CD14-positive monocyte (primary cell): ENCODE measurements around the gene CGB2. TPM values are rescaled to one million over a fixed set of nuclear protein-coding genes. Genes with fewer than 3 reads are reported as not detected.

Experiments
- DNase-seq, 3 donors: peaks; one replicate each; pipeline ENCODE4 v3.0.0-alpha.2; 2011 to 2022
- H2AFZ ChIP-seq: 2 replicates; pipeline ENCODE4 v1.6.0; 2012; ENCODE audit warnings: mild to moderate bottlenecking, low read depth, low read length, inconsistent platforms; ENCODE audit not compliant: insufficient read depth, poor library complexity, severe bottlenecking
- H3K27ac ChIP-seq, 2 donors: 1 replicate in 1 of 2; 2 replicates in 1 of 2; pipeline ENCODE4 v1.5.1; 2012 to 2013; ENCODE audit warnings: low read length in 2 of 2, control low read depth in 1 of 2, inconsistent platforms in 1 of 2, low read depth in 1 of 2, mild to moderate bottlenecking in 1 of 2
- H3K27me3 ChIP-seq, 2 donors: one replicate each; pipeline versions ENCODE4 v1.6.0 to v1.6.1; 2011 to 2013; ENCODE audit warnings: low read length in 2 of 2; ENCODE audit not compliant: control insufficient read depth in 2 of 2, insufficient read depth in 2 of 2
- H3K36me3 ChIP-seq, 2 donors: replicated peaks in 1 of 2; 1 replicate in 1 of 2; 2 replicates in 1 of 2; pipeline versions ENCODE4 v1.5.1 to v1.6.1; 2012 to 2013; ENCODE audit warnings: low read length in 2 of 2, control low read depth in 1 of 2, inconsistent platforms in 1 of 2, mild to moderate bottlenecking in 1 of 2; ENCODE audit not compliant: insufficient read depth in 2 of 2, control insufficient read depth in 1 of 2
- H3K4me1 ChIP-seq, 2 donors: 1 replicate in 1 of 2; 2 replicates in 1 of 2; pipeline versions ENCODE4 v1.5.1 to v1.6.1; 2012 to 2013; ENCODE audit warnings: low read length in 2 of 2, control low read depth in 1 of 2, inconsistent platforms in 1 of 2, mild to moderate bottlenecking in 1 of 2, moderate library complexity in 1 of 2; ENCODE audit not compliant: insufficient read depth in 2 of 2, control insufficient read depth in 1 of 2
- H3K4me2 ChIP-seq: replicated peaks from 2 replicates; pipeline ENCODE3; 2012; ENCODE audit warnings: low read length, moderate library complexity, mild to moderate bottlenecking; ENCODE audit not compliant: poor library complexity, severe bottlenecking; ENCODE audit errors: extremely low read depth
- H3K4me3 ChIP-seq, 3 experiments: fragments of 200-600 bp in 1 of 3; sonication (generic) in 1 of 3; replicated peaks in 1 of 3; 1 replicate in 2 of 3; 2 replicates in 1 of 3; pipeline ENCODE4 v1.5.1; 2011 to 2013; ENCODE audit warnings: low read length in 3 of 3, mild to moderate bottlenecking in 3 of 3, control low read depth in 2 of 3, low read depth in 2 of 3, inconsistent platforms in 1 of 3, moderate library complexity in 1 of 3
- H3K79me2 ChIP-seq: 2 replicates; pipeline ENCODE4 v1.6.0; 2012; ENCODE audit warnings: mild to moderate bottlenecking, control low read depth, inconsistent platforms, low read length, moderate library complexity; ENCODE audit not compliant: insufficient read depth
- H3K9ac ChIP-seq: 2 replicates; pipeline ENCODE4 v1.6.0; 2017; ENCODE audit warnings: low read length, mild to moderate bottlenecking; ENCODE audit not compliant: insufficient read depth, poor library complexity, severe bottlenecking
- H3K9me3 ChIP-seq, 2 donors: replicated peaks in 1 of 2; 1 replicate in 1 of 2; 2 replicates in 1 of 2; pipeline versions ENCODE4 v1.5.1 to v1.6.1; 2012 to 2013; ENCODE audit warnings: low read length in 2 of 2, control low read depth in 1 of 2; ENCODE audit not compliant: control insufficient read depth in 1 of 2, insufficient read depth in 1 of 2
- H4K20me1 ChIP-seq: 2 replicates; pipeline ENCODE4 v1.6.0; 2012; ENCODE audit warnings: mild to moderate bottlenecking, low read length, control low read depth, moderate library complexity; ENCODE audit not compliant: insufficient read depth
- H3K27ac Mint-ChIP-seq, 7 donors: one replicate each; pipeline ENCODE4 v1.8.0; 2020; ENCODE audit warnings: mild to moderate bottlenecking in 7 of 7, mixed read lengths in 7 of 7, moderate library complexity in 6 of 7, inconsistent platforms in 2 of 7
- H3K27me3 Mint-ChIP-seq, 3 donors: one replicate each; pipeline ENCODE4 v1.8.0; 2021 to 2022; ENCODE audit warnings: low read depth in 3 of 3, mild to moderate bottlenecking in 3 of 3, mixed read lengths in 3 of 3, moderate library complexity in 3 of 3, inconsistent platforms in 1 of 3
- H3K36me3 Mint-ChIP-seq, 2 donors: one replicate each; pipeline ENCODE4 v1.8.0; 2020; ENCODE audit warnings: mixed read lengths in 2 of 2, inconsistent platforms in 1 of 2, mild to moderate bottlenecking in 1 of 2
- H3K4me1 Mint-ChIP-seq: one replicate; pipeline ENCODE4 v1.8.0; 2020; ENCODE audit warnings: mild to moderate bottlenecking, mixed read lengths
- H3K4me3 Mint-ChIP-seq, 2 donors: one replicate each; pipeline ENCODE4 v1.8.0; 2020; ENCODE audit warnings: mild to moderate bottlenecking in 2 of 2, mixed read lengths in 2 of 2, moderate library complexity in 1 of 2
- H3K9me3 Mint-ChIP-seq, 7 donors: one replicate each; pipeline ENCODE4 v1.8.0; 2020 to 2022; ENCODE audit warnings: mixed read lengths in 7 of 7, mild to moderate bottlenecking in 6 of 7, moderate library complexity in 6 of 7, inconsistent platforms in 2 of 7
- CTCF ChIP-seq: fragments of 200-600 bp; IDR thresholded peaks from one replicate; pipeline ENCODE4 v1.8.0; 2022; ENCODE audit warnings: antibody characterized with exemption, mild to moderate bottlenecking
- WGBS: methylation state at CpG from one replicate; pipeline ENCODE4 v1.1.5; 2013; ENCODE audit warnings: missing lambda C conversion rate; ENCODE audit not compliant: insufficient coverage; 5-methylcytosine and 5-hydroxymethylcytosine counted together
- intact Hi-C, 2 donors: fragments of 100-400 bp; cut with micrococcal nuclease; formaldehyde crosslinking; loops; one replicate each; pipeline versions ENCODE4 v1.15.0 to v1.15.1; 2023
- polyA plus RNA-seq, 3 donors: library from polyadenylated mRNA; depleted of rRNA in 1 of 3; unstranded in 2 of 3; stranded (reverse) in 1 of 3; fragments of 300-500 nt in 2 of 3; fragments of >200 nt in 1 of 3; fragmentation: Illumina TruSeq in 2 of 3; gene quantifications; 1 replicate in 2 of 3; 2 replicates in 1 of 3; pipeline ENCODE4 v1.2.3, GENCODE V29; 2012 to 2021

Gene CGB2
- polyA plus RNA-seq, 3 donors: not detected

- intact Hi-C loops: no loop called here
- DNase-seq: no peak
- TF ChIP-seq CTCF: no peak
- 97% methylated on average over 7 of the region's 7 CpGs for WGBS
- Histone ChIP-seq H3K4me3 (no peak overlapping the region), H3K4me1 (no peaks in the 10 kb centered on the region), H3K36me3 (peaks cover 45 to 59% of the 10 kb centered on the region in 2 donors), H3K79me2 (no peaks in the 10 kb centered on the region), H3K27me3 (no peaks in the 10 kb centered on the region), H4K20me1 (no peaks in the 10 kb centered on the region), H2AFZ (no peak overlapping the region), H3K27ac (no peak overlapping the region), H3K4me2 (no peak overlapping the region), H3K9ac (no peak overlapping the region), H3K9me3 (no peaks in the 10 kb centered on the region)
- H3K36me3 Mint-ChIP-seq: peaks cover 45 to 76% of the 10 kb centered on the region in 2 donors
- peaks cover 0 to 2% (median 2%) of the 10 kb centered on the region in 3 donors for H3K27me3 Mint-ChIP-seq
- H3K4me3 Mint-ChIP-seq: no peak overlapping the region
- H3K4me1 Mint-ChIP-seq: no peaks in the 10 kb centered on the region
- peak overlapping the region in 3 of 7 donors; percentile 25 to 46 (median 40) for H3K27ac Mint-ChIP-seq
- H3K9me3 Mint-ChIP-seq: no peaks in the 10 kb centered on the region
Observed at GRCh38 chr19:49004964-49005614, 26.6 kb upstream of the CGB2 start.

GRCh38 chr19:49006905-49007304 is 24.8 kb upstream of the CGB2 start:
- H3K4me3 ChIP-seq: no peak overlapping the region
- H3K4me1 ChIP-seq: no peaks in the 10 kb centered on the region
- H4K20me1 ChIP-seq: no peaks in the 10 kb centered on the region
- no peak overlapping the region for H2AFZ ChIP-seq
- H3K27ac Mint-ChIP-seq: peak overlapping the region in 1 of 7 donors; percentile 64
- no peaks in the 10 kb centered on the region for H3K9me3 Mint-ChIP-seq
- no peak overlapping the region for H3K4me2 ChIP-seq
- no peak for DNase-seq
- no peak for TF ChIP-seq CTCF
- H3K27me3 Mint-ChIP-seq: peaks cover 0 to 2% (median 2%) of the 10 kb centered on the region in 3 donors
- H3K4me3 Mint-ChIP-seq: no peak overlapping the region
- H3K27ac ChIP-seq: no peak overlapping the region
- no peaks in the 10 kb centered on the region for H3K4me1 Mint-ChIP-seq
- peaks cover 58 to 88% of the 10 kb centered on the region in 2 donors for H3K36me3 Mint-ChIP-seq
- peaks cover 61 to 78% of the 10 kb centered on the region in 2 donors for H3K36me3 ChIP-seq
- no peaks in the 10 kb centered on the region for H3K9me3 ChIP-seq
- no peak overlapping the region for H3K9ac ChIP-seq
- WGBS: over 99% methylated on average over 18 of the region's 22 CpGs
- no peaks in the 10 kb centered on the region for H3K27me3 ChIP-seq
- H3K79me2 ChIP-seq: no peaks in the 10 kb centered on the region
- intact Hi-C loops: no loop called here
